Measurements from ENCODE around the gene RGPD6.
"Not testable (repeated sequence)": the region's sequence is repeated elsewhere in the genome, so short reads cannot be mapped to it uniquely, and the experiment has no call there.

The RGPD6 gene

DNA sequence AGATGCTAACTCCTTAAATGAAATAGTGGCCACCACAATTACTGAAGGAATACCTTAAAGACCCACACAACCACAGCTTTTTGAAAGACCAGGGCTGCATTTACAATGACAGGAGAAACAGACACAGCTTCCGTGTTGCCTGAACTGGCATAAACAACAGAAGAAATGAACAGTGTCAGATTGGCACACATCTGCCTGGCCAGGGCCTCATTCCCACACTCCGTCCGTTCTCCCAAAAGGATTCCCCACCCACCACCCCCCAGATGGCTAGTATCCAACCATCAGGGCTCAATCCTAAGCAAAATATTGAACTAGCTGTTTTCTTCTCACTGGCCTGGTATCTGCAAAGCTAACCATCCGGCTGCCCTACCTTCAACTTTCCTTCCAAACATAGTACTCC, 96.9 kb downstream of the RGPD6 start:
- not testable (repeated sequence) for DNase-seq

DNA sequence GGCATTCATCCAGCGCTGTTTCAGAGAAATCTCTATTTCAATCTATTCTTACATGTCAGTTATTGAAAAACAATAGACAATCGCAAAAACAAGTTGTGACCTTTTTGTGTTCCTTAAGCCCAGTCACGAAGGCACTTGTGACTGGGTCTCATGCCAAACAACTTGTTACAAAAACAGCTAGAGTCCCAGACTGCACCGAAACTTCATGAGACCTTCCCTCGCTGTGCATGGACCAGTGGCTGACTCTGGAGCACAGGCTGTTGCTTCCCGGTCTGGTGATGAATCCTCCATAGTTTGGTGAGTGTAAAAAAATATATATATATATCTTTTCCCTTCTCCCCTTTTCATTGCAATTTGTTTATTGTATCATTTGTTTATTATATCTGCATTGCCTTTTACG, 99.7 kb downstream of the RGPD6 start:
- DNase-seq, result not testable (repeated sequence)

- DNase-seq, result not testable (repeated sequence)
These were observed 100.1 kb downstream of the RGPD6 start for GRCh38 chr2:110476952-110477351.

GRCh38 chr2:110475627-110476359, 101.2 kb downstream of the RGPD6 start:
- DNase-seq, result not testable (repeated sequence)

DNA sequence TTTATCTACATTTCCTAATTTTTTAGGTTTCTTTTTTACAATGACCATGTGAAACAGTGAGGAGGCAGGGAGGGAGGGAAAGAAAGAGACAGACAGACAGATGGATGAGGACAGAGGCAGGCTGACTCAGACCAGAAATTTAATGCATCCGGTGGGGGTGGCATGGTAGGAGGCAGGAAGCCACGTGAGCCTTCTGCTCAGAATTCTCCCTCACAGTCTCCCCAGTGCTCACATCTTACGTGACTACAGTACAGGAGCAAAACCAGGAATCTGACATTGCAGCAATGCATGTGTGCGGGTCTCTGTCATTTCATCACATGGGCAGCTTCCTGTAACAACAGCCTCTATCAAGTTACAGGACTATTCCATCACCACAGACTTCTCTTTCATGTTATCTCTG, 102.1 kb downstream of the RGPD6 start:
- DNase-seq, result not testable (repeated sequence)

DNA sequence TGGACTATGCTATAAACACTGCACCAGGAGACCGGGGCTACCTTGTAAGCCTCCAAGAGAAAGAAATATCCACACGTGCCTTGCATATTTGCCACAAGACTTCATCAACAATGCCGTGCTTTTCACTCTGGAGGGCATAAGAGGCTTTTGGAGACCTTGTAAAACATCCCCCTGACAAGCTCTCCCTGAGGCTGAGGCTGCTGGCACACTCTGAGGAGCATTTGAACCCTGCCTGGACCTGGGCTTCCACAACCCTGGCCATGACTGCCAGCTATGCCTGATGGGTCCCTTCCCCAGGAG, 104.0 kb downstream of the RGPD6 start:
- DNase-seq, result not testable (repeated sequence)

GRCh38 chr2:110472171-110473058, 104.6 kb downstream of the RGPD6 start, which contains the start of gene LIMS4:
LIMS4 (minus strand) TSS chr2:110472816; CDS start chr2:110472778, 38 bp downstream.
- DNase-seq, result not testable (repeated sequence)

GRCh38 chr2:110468921-110469320, 108.1 kb downstream of the RGPD6 start:
- DNase-seq, result not testable (repeated sequence)

DNA sequence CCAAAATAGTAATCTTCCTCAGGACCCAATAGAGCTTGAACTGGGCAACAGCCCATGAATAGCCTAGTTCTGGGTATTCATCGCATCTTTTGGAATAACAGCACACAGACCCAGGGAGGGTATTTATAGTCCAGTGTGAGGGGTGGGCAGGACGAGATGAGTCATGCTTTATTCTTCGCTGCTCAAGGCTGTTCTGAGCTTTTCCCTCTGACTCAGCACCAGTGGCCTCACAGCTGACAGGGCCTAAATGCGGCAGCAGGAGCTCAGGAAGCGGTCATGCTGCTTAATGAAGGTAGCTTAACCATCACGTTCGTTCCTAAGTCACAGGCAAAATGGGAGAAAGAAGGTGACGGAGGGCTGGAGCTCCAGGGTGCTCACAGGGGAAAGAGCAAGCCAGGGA, 111.7 kb downstream of the RGPD6 start:
- not testable (repeated sequence) for DNase-seq
